Activated CD8-positive, alpha-beta memory T cell treated with anti-CD3 and anti-CD28 coated beads for 1 hour (primary cell): Measurements from ENCODE around the gene LMX1B.

Experiments
- DNase-seq, 2 donors: peaks; one replicate each; pipeline ENCODE4 v3.0.0-alpha.2; 2020; ENCODE audit warnings: low read depth in 1 of 2; ENCODE audit errors: extremely low read depth in 1 of 2

Gene LMX1B

GRCh38 chr9:126617003-126617822, 3.5 kb downstream of the LMX1B start:
- DNase-seq = no peak

- no peak for DNase-seq
Observed at GRCh38 chr9:126617823-126618165, 4.1 kb downstream of the LMX1B start.

- no peak for DNase-seq
Observed at GRCh38 chr9:126618190-126618584, 4.5 kb downstream of the LMX1B start.

- no peak for DNase-seq
Observed at GRCh38 chr9:126618585-126619360, 5.0 kb downstream of the LMX1B start.

- DNase-seq = no peak
Observed at GRCh38 chr9:126619361-126620135, 5.8 kb downstream of the LMX1B start.

GRCh38 chr9:126620478-126620877, 6.8 kb downstream of the LMX1B start:
- DNase-seq = no peak

- DNase-seq = no peak
Observed at GRCh38 chr9:126621061-126621918, 7.6 kb downstream of the LMX1B start.

- DNase-seq = no peak
Observed at GRCh38 chr9:126621919-126622735, 8.4 kb downstream of the LMX1B start.

GRCh38 chr9:126623314-126623666, 9.6 kb downstream of the LMX1B start:
- no peak for DNase-seq

GRCh38 chr9:126623667-126624478, 10.1 kb downstream of the LMX1B start:
- DNase-seq = no peak

- DNase-seq = no peak
Observed at GRCh38 chr9:126624479-126624826, 10.7 kb downstream of the LMX1B start.

- no peak for DNase-seq
Observed at GRCh38 chr9:126624912-126625311, 11.2 kb downstream of the LMX1B start.

- no peak for DNase-seq
Observed at GRCh38 chr9:126625329-126626126, 11.8 kb downstream of the LMX1B start.

GRCh38 chr9:126626127-126626925, 12.6 kb downstream of the LMX1B start:
- no peak for DNase-seq

GRCh38 chr9:126626926-126627233, 13.2 kb downstream of the LMX1B start:
- no peak for DNase-seq

- DNase-seq = no peak
Observed at GRCh38 chr9:126628146-126628545, 14.4 kb downstream of the LMX1B start.

- no peak for DNase-seq
Observed at GRCh38 chr9:126628969-126629674, 15.4 kb downstream of the LMX1B start.
